AG04449 (cell line): Measurements from ENCODE around the gene UTP11.

Experiments used
- CTCF ChIA-PET: fragments of 350-600 bp; formaldehyde crosslinking; extraction: SDS; loops from one replicate; lab custom pipeline; 2021; ENCODE audit warnings: antibody characterized with exemption; lab: Yijun Ruan, JAX
- POLR2A ChIA-PET: fragments of 400-600, 350-600 bp; formaldehyde crosslinking; extraction: SDS; loops from one replicate; lab custom pipeline; 2020; ENCODE audit warnings: antibody characterized with exemption, inconsistent platforms; lab: Yijun Ruan, JAX
- DNase-seq: peaks from one replicate; pipeline ENCODE4 v3.0.0-alpha.2; 2010; ENCODE audit warnings: low read depth, low spot score
- H3K4me3 ChIP-seq: 2 replicates; pipeline ENCODE4 v1.5.1; 2011; ENCODE audit warnings: low read depth, mild to moderate bottlenecking, control low read depth, low read length
- TF ChIP-seq, protein P1 (sequence below): IDR thresholded peaks from one replicate; pipeline ENCODE4 v1.5.1; 2011; ENCODE audit warnings: mild to moderate bottlenecking, moderate library complexity, low read length, control low read depth, inconsistent platforms; ENCODE audit not compliant: insufficient read depth; ENCODE audit errors: missing control alignments

UTP11 gene

DNA sequence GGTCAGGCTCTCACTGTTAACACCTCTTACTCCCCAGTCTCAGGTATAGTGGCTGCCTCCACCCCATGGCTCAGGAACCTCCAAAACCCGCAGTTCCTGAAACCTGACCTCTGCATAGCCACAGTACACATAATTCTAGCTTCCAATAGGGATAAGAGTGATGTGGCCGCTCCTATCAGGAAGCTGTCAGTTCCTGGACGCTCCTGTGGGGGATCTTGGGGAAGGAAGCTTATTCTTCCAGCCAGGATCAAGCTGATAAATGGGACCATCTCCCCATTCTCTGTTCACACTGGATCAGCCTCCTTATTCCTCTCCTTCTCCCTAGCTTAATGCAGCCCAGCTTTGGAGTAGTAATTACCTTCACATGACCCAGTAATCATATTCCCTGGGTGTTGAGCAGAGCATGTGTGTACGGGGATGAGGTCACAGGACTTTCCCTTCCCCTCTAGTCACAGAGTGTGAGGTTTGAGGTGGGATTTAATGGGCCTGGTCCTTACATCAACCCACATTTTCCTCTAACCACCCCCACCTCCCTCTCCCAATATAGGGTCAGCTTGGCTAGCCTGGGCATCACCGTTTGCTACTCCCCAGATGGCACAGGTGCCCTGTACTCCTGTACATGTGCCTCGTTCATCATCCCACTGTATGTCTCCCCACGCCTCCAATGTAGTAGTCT, 41.0 kb downstream of the UTP11 start:
- POLR2A ChIA-PET = no interaction called here
- no peak for DNase-seq

DNA sequence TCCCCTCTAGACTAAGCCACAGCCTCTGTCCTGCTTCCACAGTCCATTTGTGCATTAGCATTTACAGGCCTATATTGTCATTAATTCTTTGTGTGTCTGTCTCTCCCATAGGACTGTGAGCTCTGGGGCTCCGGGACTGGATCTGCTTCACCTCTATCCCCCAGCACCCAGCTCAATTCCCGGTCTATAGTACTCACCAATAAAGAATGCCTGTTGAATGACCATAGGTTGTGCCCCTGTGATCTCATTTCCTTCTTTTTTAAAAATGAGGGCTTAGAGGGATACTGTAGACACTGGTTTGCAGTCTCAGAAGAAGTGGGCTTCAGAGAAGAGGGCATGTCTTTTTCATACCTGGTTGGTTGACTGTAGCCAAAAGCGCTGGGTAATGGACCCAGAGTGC, 42.9 kb downstream of the UTP11 start:
- CTCF ChIA-PET = no interaction called here

More for the DNA sequence above, 41.0 kb downstream of the UTP11 start:
- TF ChIP-seq, protein P1, sequence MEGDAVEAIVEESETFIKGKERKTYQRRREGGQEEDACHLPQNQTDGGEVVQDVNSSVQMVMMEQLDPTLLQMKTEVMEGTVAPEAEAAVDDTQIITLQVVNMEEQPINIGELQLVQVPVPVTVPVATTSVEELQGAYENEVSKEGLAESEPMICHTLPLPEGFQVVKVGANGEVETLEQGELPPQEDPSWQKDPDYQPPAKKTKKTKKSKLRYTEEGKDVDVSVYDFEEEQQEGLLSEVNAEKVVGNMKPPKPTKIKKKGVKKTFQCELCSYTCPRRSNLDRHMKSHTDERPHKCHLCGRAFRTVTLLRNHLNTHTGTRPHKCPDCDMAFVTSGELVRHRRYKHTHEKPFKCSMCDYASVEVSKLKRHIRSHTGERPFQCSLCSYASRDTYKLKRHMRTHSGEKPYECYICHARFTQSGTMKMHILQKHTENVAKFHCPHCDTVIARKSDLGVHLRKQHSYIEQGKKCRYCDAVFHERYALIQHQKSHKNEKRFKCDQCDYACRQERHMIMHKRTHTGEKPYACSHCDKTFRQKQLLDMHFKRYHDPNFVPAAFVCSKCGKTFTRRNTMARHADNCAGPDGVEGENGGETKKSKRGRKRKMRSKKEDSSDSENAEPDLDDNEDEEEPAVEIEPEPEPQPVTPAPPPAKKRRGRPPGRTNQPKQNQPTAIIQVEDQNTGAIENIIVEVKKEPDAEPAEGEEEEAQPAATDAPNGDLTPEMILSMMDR = no peak
- no peak overlapping the region for H3K4me3 ChIP-seq
- CTCF ChIA-PET = interaction anchor here (1.6 kb wide), 1 partner anchor 26 kb away, joined by 5 read pairs; no protein-coding TSS in a partner anchor

DNA sequence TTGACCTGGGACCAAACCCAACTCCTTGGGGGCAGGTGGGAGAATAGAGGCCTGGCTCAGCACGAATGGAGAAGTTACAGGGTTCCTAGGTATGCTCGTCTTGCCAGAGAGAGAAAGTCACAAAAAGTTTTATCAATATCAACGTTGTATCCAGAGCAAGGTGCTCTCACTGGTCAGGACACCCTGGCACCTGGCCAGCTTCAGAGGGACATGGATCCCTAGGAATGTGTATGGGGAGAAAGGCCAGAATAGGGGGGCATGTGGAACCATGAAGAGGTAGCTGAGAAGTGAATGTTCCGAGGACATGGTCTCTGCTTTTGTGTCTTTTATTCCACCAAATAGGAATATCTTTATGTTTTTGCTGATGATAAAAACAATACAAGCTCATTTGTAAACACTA, 43.4 kb downstream of the UTP11 start:
- ChIA-PET CTCF (interaction anchor here (1.2 to 1.5 kb wide), 2 partner anchors 16 to 30 kb away, joined by 3 read pairs; no protein-coding TSS in a partner anchor), POLR2A (no interaction called here)
- TF ChIP-seq, protein P1 = no peak
- DNase-seq = no peak
- no peak overlapping the region for H3K4me3 ChIP-seq

More for the DNA sequence above, 42.9 kb downstream of the UTP11 start:
- POLR2A ChIA-PET = no interaction called here
- TF ChIP-seq, protein P1 = no peak
- H3K4me3 ChIP-seq = no peak overlapping the region
- DNase-seq = no peak

DNA sequence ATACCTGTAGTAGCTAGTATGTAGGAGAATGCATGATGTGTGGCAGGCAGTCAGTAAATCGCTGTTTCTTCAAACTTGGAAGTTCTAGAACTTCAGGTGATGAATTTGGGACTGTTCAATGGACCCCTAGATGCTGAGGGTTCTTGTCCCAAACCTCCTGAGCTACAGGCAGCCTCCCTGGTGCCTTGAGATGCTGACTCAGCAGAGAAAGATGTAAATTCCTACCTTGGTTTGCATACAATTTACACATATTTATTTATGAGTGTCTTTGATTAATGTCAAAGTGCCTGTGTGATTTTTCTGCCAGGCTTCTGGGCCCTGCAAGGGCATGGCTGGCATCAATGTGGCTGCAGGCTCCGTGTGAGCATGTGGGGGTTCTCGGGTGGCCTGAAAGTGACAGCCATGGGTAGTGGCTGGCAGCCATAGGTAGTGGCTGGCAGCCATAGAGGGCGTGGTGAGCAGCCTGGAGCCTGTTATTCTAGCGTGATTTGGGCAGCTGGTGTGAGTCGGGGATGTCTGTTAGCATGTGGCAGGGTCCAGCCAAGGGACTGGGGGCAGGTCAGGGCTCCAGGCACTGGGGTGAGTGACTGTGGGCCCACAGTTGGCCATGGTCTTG, 47.2 kb downstream of the UTP11 start:
- ChIA-PET POLR2A (no interaction called here), CTCF (interaction anchor here (0.7 to 1.5 kb wide), 2 partner anchors 12 to 13 kb away, joined by 3 to 7 read pairs; partner anchors contain the start of gene POU3F1)
- TF ChIP-seq, protein P1 = no peak
- no peak overlapping the region for H3K4me3 ChIP-seq
- DNase-seq = no peak

DNA sequence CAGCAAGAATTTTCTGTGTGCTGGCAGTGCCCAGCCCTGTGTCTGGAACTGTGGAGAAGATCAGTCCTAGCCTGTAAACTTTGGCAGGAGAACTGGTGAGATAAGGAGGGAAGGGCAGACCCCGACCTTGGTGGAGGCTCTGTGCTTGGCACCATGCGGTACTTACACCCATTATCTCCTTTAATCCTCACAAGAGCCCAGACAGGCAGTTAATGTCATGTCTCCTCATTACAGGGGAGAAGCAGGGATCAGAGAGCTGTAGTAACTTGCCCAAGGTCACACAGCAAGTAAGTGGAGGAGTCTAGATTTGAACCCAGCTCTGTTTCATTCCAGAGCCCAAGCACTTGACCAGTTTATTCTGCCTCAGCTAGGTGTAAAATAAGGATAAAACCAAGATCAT, 48.0 kb downstream of the UTP11 start:
- TF ChIP-seq, protein P1 = no peak
- no peak overlapping the region for H3K4me3 ChIP-seq
- no peak for DNase-seq
- ChIA-PET POLR2A (no interaction called here), CTCF (interaction anchor here (1.5 kb wide), 1 partner anchor 14 kb away, joined by 3 read pairs; the partner anchor contains the start of gene POU3F1)

DNA sequence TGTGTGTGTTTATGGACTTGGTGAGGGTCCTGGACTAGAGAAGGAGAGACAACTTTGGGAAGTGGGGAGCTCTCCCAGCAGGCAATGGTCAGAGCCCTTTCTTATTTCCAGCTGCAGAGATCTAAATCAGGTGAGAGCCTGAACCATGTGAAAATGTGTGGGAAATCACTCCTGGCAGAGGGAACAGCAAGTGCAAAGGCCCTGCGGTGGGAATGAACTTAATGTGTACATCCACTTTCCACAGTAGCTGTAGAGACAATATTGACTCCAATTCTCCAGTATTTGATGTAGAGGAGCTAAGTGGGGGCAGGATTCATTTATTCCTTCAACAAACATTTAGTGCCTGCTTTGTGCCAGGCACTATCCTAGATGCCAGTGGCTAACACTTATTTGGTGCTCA, 48.8 kb downstream of the UTP11 start:
- ChIA-PET CTCF (interaction anchor here (2.8 kb wide), 1 partner anchor 12 kb away, joined by 11 read pairs; no protein-coding TSS in a partner anchor), POLR2A (no interaction called here)
- H3K4me3 ChIP-seq = no peak overlapping the region
- no peak for DNase-seq
- TF ChIP-seq, protein P1 = no peak
